Endodermal cell (in vitro differentiated cells): ENCODE measurements around the gene UBXN1. TPM values are rescaled to one million over a fixed set of nuclear protein-coding genes. Genes with fewer than 3 reads are reported as not detected.

Experiments
- DNase-seq: peaks from one replicate; pipeline ENCODE4 v3.0.0-alpha.2; 2017
- H3K27ac ChIP-seq: 2 replicates; pipeline ENCODE4 v1.5.1; 2013; ENCODE audit warnings: mild to moderate bottlenecking, low read depth, low read length, moderate library complexity
- H3K27me3 ChIP-seq: 2 replicates; pipeline ENCODE4 v1.6.1; 2013; ENCODE audit warnings: mild to moderate bottlenecking, low read length, moderate library complexity; ENCODE audit not compliant: insufficient read depth, control insufficient read depth, poor library complexity, severe bottlenecking
- H3K36me3 ChIP-seq: 2 replicates; pipeline ENCODE4 v1.7.0; 2013; ENCODE audit warnings: mild to moderate bottlenecking, low read length, moderate library complexity; ENCODE audit not compliant: control insufficient read depth, insufficient read depth
- H3K4me1 ChIP-seq: one replicate; pipeline ENCODE4 v1.7.0; 2013; ENCODE audit warnings: low read length; ENCODE audit not compliant: control insufficient read depth, insufficient read depth
- H3K4me3 ChIP-seq: 2 replicates; pipeline ENCODE4 v1.5.1; 2013; ENCODE audit warnings: mild to moderate bottlenecking, low read length, moderate library complexity
- H3K9ac ChIP-seq: 2 replicates; pipeline ENCODE4 v1.6.1; 2013; ENCODE audit warnings: mild to moderate bottlenecking, low read length, moderate library complexity; ENCODE audit not compliant: poor library complexity, severe bottlenecking; ENCODE audit errors: extremely low read depth
- H3K9me3 ChIP-seq: 2 replicates; pipeline ENCODE4 v1.6.1; 2013; ENCODE audit warnings: mild to moderate bottlenecking, low read length, moderate library complexity; ENCODE audit not compliant: control insufficient read depth
- H3K27ac Mint-ChIP-seq: 2 replicates; pipeline ENCODE4 v1.8.0; 2020; ENCODE audit warnings: mixed read lengths
- H3K27me3 Mint-ChIP-seq: 2 replicates; pipeline ENCODE4 v1.8.0; 2021; ENCODE audit warnings: mild to moderate bottlenecking, mixed read lengths; ENCODE audit not compliant: insufficient read depth
- H3K36me3 Mint-ChIP-seq: 2 replicates; pipeline ENCODE4 v1.8.0; 2020; ENCODE audit warnings: low read depth, mixed read lengths
- H3K4me1 Mint-ChIP-seq: 2 replicates; pipeline ENCODE4 v1.8.0; 2020; ENCODE audit warnings: mixed read lengths
- H3K4me3 Mint-ChIP-seq: 2 replicates; pipeline ENCODE4 v1.8.0; 2020; ENCODE audit warnings: mild to moderate bottlenecking, moderate library complexity, mixed read lengths
- H3K9me3 Mint-ChIP-seq: 2 replicates; pipeline ENCODE4 v1.8.0; 2020; ENCODE audit warnings: mild to moderate bottlenecking, mixed read lengths
- WGBS, 2 experiments: methylation state at CpG; one replicate each; pipeline versions ENCODE4 v1.1.5 to v1.1.7; 2013; ENCODE audit warnings: missing lambda C conversion rate in 2 of 2, mixed read lengths in 1 of 2; ENCODE audit not compliant: insufficient coverage in 1 of 2, insufficient read length in 1 of 2; 5-methylcytosine and 5-hydroxymethylcytosine counted together
- total RNA-seq, 2 donors: library from RNA; stranded (reverse); fragmentation: NEBNext Ultra II Directional in 1 of 2; extraction: Animal tissue kit (Norgen Biotek cat#: 25700) in 1 of 2; gene quantifications; 2 replicates in 1 of 2; 3 replicates in 1 of 2; pipeline ENCODE4 v1.2.1, GENCODE V29; 2021
- TF ChIP-seq, protein P1 (sequence below): fragments of 200-600 bp; sonication (generic); conservative IDR thresholded peaks from 2 replicates; pipeline ENCODE4 v1.5.0; 2021; ENCODE audit warnings: antibody characterized with exemption, mild to moderate bottlenecking

UBXN1 gene
- total RNA-seq, 2 donors from 2014 or later = 89.3 to 96.6 TPM

DNA sequence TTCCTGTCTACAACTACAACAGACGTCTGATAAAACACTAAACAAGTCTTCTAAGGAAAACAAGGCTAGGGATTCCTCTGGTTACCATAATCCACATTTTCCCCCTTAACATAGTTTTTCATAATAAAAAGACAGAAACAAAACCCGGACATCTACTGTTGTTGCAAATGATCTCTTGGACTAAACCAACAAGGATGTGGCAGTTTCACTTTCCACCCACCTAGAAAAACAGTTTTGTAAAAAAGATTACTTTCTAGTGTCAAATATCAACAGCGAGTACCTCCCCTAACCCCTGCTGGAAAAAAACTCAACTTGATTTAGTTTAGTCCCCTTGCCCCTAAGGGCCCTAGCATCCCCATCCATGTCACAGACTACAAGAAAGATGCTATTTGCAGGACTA lies 34.0 kb upstream of the UBXN1 start:
- H3K36me3 ChIP-seq = peaks cover 80% of the 10 kb centered on the region
- no peak overlapping the region for H3K27ac ChIP-seq
- peaks cover 12% of the 10 kb centered on the region for H3K4me1 ChIP-seq
- H3K9ac ChIP-seq = no peak overlapping the region
- H3K9me3 ChIP-seq = no peaks in the 10 kb centered on the region
- no peak overlapping the region for H3K4me3 ChIP-seq
- TF ChIP-seq, protein P1, sequence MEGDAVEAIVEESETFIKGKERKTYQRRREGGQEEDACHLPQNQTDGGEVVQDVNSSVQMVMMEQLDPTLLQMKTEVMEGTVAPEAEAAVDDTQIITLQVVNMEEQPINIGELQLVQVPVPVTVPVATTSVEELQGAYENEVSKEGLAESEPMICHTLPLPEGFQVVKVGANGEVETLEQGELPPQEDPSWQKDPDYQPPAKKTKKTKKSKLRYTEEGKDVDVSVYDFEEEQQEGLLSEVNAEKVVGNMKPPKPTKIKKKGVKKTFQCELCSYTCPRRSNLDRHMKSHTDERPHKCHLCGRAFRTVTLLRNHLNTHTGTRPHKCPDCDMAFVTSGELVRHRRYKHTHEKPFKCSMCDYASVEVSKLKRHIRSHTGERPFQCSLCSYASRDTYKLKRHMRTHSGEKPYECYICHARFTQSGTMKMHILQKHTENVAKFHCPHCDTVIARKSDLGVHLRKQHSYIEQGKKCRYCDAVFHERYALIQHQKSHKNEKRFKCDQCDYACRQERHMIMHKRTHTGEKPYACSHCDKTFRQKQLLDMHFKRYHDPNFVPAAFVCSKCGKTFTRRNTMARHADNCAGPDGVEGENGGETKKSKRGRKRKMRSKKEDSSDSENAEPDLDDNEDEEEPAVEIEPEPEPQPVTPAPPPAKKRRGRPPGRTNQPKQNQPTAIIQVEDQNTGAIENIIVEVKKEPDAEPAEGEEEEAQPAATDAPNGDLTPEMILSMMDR = no peak
- no peaks in the 10 kb centered on the region for H3K27me3 Mint-ChIP-seq
- 96 to 100% methylated on average over 2 to 3 of the region's 3 CpGs for WGBS, 2 experiments
- no peaks in the 10 kb centered on the region for H3K9me3 Mint-ChIP-seq
- H3K4me3 Mint-ChIP-seq = no peak overlapping the region
- DNase-seq = no peak
- H3K27ac Mint-ChIP-seq = peak overlapping the region; percentile 76
- H3K4me1 Mint-ChIP-seq = peaks cover 46% of the 10 kb centered on the region
- peaks cover 66% of the 10 kb centered on the region for H3K36me3 Mint-ChIP-seq
- H3K27me3 ChIP-seq = no peaks in the 10 kb centered on the region

- no peak overlapping the region for H3K9ac ChIP-seq
- 95 to 100% methylated on average over 2 to 6 of the region's 6 CpGs for WGBS, 2 experiments
- no peaks in the 10 kb centered on the region for H3K9me3 ChIP-seq
- Mint-ChIP-seq H3K36me3 (peaks cover 61% of the 10 kb centered on the region), H3K27ac (peak overlapping the region; percentile 76), H3K4me3 (no peak overlapping the region), H3K4me1 (peaks cover 47% of the 10 kb centered on the region), H3K27me3 (no peaks in the 10 kb centered on the region), H3K9me3 (no peaks in the 10 kb centered on the region)
- H3K36me3 ChIP-seq = peaks cover 77% of the 10 kb centered on the region
- no peak overlapping the region for H3K27ac ChIP-seq
- H3K4me1 ChIP-seq = peaks cover 12% of the 10 kb centered on the region
- TF ChIP-seq, protein P1 = no peak
- no peak overlapping the region for H3K4me3 ChIP-seq
- no peak for DNase-seq
- no peaks in the 10 kb centered on the region for H3K27me3 ChIP-seq
Measured at GRCh38 chr11:62712276-62712812, 33.5 kb upstream of the UBXN1 start.

DNA sequence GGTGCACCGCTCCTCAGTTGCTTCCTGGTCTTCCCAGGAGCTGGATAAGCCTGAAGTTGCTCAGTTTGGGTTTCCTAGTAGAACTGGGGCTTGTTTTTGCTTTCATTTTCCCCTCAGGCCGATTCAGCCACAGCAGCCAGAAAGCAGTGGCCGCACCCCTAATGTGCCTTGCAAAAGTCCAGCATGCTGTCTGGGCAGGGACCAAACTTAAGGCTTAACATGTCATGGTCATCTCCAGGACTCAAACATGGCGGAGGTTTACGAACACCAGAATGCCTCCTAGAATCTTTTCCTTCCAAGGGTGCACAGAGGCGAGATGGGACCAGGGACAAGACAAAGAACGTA lies 31.1 kb upstream of the UBXN1 start:
- Mint-ChIP-seq H3K36me3 (peaks cover 40% of the 10 kb centered on the region), H3K27ac (peak overlapping the region; percentile 97), H3K4me3 (peak overlapping the region; percentile 73), H3K4me1 (peaks cover 54% of the 10 kb centered on the region), H3K27me3 (no peaks in the 10 kb centered on the region), H3K9me3 (no peaks in the 10 kb centered on the region)
- DNase-seq = no peak
- no peaks in the 10 kb centered on the region for H3K27me3 ChIP-seq
- WGBS, 2 experiments = 81 to 82% methylated on average over 7 of the region's 7 CpGs
- TF ChIP-seq, protein P1 = no peak
- H3K9ac ChIP-seq = peak overlapping the region; percentile 84
- no peaks in the 10 kb centered on the region for H3K9me3 ChIP-seq
- peak overlapping the region; percentile 88 for H3K4me3 ChIP-seq
- peaks cover 62% of the 10 kb centered on the region for H3K36me3 ChIP-seq
- peaks cover 27% of the 10 kb centered on the region for H3K4me1 ChIP-seq
- peak overlapping the region; percentile 96 for H3K27ac ChIP-seq
